Measurements from ENCODE around the gene SIN3A. TPM values are rescaled to one million over a fixed set of nuclear protein-coding genes. Genes with fewer than 3 reads are reported as not detected.

SIN3A gene
- total RNA-seq, 1 donor from 2014 or later = 33.4 TPM

DNA sequence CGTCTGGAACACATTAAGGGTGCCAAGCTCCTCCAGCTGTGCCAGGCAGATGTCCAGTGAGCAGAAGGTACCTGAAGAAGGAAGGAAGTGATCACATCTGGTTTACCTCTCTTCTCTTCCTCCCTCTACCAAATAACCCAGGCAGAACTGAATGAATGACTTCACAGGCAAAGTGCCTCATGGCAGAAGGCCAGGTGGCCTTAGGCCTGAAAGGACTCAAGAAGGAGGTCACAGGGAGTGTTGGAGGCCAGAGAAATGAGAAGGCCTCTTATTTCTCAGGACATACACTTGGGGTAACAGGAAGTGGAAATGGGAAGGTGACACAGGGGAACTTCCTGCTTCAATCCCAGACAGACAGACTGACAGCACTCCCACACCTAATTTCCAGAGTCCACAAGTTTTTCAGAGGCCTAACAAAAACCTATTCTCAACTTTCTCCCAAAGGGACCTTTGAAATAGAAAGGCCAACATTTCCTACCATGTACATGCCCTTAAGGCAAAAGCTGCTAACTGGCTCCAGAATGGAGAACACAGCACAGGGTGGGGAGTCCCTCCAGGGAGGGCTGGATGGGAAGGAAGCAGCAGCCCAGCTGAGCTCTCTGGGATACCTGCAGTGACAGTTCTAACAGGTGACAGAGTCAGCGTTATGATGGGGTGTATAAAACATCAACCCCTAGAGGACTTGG, 17.6 kb upstream of the SIN3A start:
- no peak overlapping the region for H3K4me3 ChIP-seq (ENCODE audit: low read depth, low read length)
- TF ChIP-seq, protein P1, sequence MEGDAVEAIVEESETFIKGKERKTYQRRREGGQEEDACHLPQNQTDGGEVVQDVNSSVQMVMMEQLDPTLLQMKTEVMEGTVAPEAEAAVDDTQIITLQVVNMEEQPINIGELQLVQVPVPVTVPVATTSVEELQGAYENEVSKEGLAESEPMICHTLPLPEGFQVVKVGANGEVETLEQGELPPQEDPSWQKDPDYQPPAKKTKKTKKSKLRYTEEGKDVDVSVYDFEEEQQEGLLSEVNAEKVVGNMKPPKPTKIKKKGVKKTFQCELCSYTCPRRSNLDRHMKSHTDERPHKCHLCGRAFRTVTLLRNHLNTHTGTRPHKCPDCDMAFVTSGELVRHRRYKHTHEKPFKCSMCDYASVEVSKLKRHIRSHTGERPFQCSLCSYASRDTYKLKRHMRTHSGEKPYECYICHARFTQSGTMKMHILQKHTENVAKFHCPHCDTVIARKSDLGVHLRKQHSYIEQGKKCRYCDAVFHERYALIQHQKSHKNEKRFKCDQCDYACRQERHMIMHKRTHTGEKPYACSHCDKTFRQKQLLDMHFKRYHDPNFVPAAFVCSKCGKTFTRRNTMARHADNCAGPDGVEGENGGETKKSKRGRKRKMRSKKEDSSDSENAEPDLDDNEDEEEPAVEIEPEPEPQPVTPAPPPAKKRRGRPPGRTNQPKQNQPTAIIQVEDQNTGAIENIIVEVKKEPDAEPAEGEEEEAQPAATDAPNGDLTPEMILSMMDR (conservative IDR thresholded peaks at IDR 0.05; ENCODE audit: low read depth, low read length) = no peak
- DNase-seq (ENCODE audit: low read depth) = no peak

DNA sequence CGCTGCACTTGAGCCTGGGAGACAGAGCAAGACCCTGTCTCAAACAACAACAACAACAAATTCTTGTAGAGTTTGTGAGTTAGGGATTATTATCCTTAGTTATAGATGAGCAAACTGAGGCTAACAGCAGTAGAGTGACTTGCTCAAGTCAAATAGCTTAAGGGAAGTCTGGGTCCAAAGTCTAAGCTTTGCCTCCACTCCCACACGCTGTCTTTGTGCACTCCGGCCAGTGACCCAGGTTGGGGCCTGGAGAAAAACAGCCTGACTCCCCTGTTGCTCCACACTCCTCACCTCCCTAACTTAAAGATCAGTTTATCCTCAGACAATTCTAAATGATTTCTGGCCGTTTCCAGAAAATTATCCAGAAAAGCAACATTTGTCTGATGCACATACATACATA, 9.2 kb upstream of the SIN3A start:
- no peak for DNase-seq (ENCODE audit: low read depth)
- no peak overlapping the region for H3K4me3 ChIP-seq (ENCODE audit: low read depth, low read length)
- TF ChIP-seq, protein P1 (conservative IDR thresholded peaks at IDR 0.05; ENCODE audit: low read depth, low read length) = no peak

DNA sequence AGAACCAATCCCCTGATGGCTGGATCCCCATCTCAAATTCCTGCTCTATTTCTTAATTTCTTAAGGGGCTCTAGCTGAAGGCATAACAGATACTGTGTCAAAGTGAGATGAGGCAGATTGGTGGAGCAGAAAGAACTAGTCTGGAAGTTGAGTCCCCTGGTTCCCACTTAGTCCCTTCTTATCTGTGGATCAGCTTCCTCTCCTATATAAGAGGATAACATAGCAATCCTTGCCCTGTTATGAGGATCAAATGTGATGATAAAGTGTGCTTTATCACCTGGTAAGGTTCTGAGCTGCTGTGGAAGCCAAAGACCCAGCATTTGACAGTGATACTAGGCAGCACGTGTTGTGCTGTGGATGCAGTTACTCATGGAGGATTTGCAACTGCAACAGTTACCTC, 8.1 kb upstream of the SIN3A start:
- no peak for DNase-seq (ENCODE audit: low read depth)
- TF ChIP-seq, protein P1 (conservative IDR thresholded peaks at IDR 0.05; ENCODE audit: low read depth, low read length) = no peak
- H3K4me3 ChIP-seq (ENCODE audit: low read depth, low read length) = no peak overlapping the region

DNA sequence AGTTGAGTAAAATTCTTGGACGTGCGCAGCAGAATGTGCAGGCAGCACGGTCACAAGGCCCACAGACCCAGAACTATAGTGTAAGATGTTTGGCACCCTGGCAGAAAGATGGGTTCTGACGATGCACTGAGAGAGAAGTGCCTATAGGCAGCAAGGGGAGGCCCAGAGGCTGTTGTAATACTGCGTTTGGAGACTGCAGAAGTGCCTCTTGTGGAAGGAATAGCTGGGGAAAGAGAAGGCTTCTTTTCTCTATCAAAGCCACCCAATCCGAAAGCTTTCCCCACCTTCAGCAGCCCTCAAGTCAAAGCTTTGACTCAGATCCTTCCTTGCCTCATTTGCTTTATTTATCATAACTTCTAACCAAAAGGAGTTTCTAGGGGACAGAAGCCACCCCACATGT, 5.2 kb upstream of the SIN3A start:
- TF ChIP-seq, protein P1 (conservative IDR thresholded peaks at IDR 0.05; ENCODE audit: low read depth, low read length) = no peak
- peak overlapping the region; percentile 69 for H3K4me3 ChIP-seq (ENCODE audit: low read depth, low read length)
- no peak for DNase-seq (ENCODE audit: low read depth)

- TF ChIP-seq, protein P1 (conservative IDR thresholded peaks at IDR 0.05; ENCODE audit: low read depth, low read length) = no peak
- peak overlapping the region; percentile 69 for H3K4me3 ChIP-seq (ENCODE audit: low read depth, low read length)
- DNase-seq (ENCODE audit: low read depth) = no peak
Measured at GRCh38 chr15:75455982-75456531, 4.6 kb upstream of the SIN3A start.

GRCh38 chr15:75455424-75455981, 4.0 kb upstream of the SIN3A start:
- no peak for DNase-seq (ENCODE audit: low read depth)
- TF ChIP-seq, protein P1 (conservative IDR thresholded peaks at IDR 0.05; ENCODE audit: low read depth, low read length) = no peak
- peak overlapping the region; percentile 69 for H3K4me3 ChIP-seq (ENCODE audit: low read depth, low read length)
